Measurements from ENCODE around the gene CD3E. TPM values are rescaled to one million over a fixed set of nuclear protein-coding genes. Genes with fewer than 3 reads are reported as not detected.
A peak's percentile ranks its signal among the peaks of the same experiment; 100 is the strongest.

Gene CD3E
- total and polyA plus RNA-seq, 8 donors, result 0.23 to 2.1 (median 1.2) TPM

DNA sequence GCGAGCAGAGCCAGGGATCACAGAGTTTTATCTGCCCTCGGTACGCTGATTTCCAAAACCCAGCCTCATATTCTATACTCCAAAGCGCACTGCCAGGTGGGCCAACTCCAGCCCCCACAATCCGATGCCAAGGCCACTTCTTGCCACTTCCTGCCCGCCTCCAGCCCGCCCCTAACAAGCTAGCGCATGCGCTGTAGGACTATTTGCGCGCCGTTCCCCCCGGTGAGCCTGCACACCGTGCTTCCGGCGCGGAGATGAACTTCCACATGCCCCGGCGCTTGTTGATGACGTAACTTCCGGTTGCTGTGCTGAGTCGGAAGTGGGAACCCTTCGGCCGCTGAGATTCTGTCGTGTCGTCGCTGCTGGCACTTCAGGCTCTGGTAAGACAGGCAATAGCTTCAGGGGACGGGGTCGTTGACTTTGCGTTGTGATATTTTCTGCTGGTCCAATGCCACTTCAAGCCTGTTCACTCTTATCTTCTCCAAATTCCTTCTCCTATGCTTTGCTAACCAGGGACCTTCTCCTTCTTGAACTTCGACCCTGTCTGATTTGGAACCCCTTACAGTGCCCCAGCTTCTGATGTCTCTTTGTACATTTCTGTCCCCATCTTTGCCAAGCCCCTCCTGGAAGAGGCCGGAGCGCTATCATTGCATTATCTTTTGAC is 54.9 kb downstream of the CD3E start, which contains the start of gene UBE4A:
Gene UBE4A, plus strand, starts transcription at position 306 of the 664 bp plus-strand sequence. CDS start 5,481 bp downstream, outside the sequence.
- FAIRE-seq (no peak), DNase-seq (peak; percentile 94 to 99 (median 96)), ATAC-seq (peak; percentile 98 to 99 (median 98))
- Histone ChIP-seq H3K4me3 (peak within 1 kb of the TSS; percentile 52 to 82 (median 76)), H3K4me1 (peaks cover 0 to 3% (median 0%) of the 10 kb centered on the region in 3 donors), H3K27ac (peak within 1 kb of the TSS in 3 of 4 donors; percentile 23 to 37 (median 30)), H3K36me3 (no peaks in the 10 kb centered on the region), H3K27me3 (no peaks in the 10 kb centered on the region), H3K9me3 (no peaks in the 10 kb centered on the region)
- 1% methylated on average over 33 of the region's 33 CpGs for WGBS, 2 donors
- TF ChIP-seq CTCF (IDR thresholded peaks at IDR 0.05), result no peak
- intact Hi-C loops (cut with DNase I), result no loop called here

- no peaks in the 10 kb centered on the region for H3K9me3 ChIP-seq
- intact Hi-C loops (cut with DNase I), result loop anchor here in 1 of 3 donors (10.0 kb wide), 1 partner anchor 170 kb away; no protein-coding TSS in a partner anchor
- no peak for FAIRE-seq
- no peak for DNase-seq
- TF ChIP-seq CTCF (IDR thresholded peaks at IDR 0.05), result no peak
- ATAC-seq, result no peak
- H3K27ac ChIP-seq, result no peak overlapping the region
- no peaks in the 10 kb centered on the region for H3K27me3 ChIP-seq
- no peak overlapping the region for H3K4me3 ChIP-seq
- WGBS, 2 donors, result 71 to 77% methylated on average over 3 of the region's 3 CpGs
- peaks cover 0 to 17% (median 3%) of the 10 kb centered on the region in 3 donors for H3K4me1 ChIP-seq
- peaks cover 0 to 28% (median 5%) of the 10 kb centered on the region in 3 donors for H3K36me3 ChIP-seq
Observed at GRCh38 chr11:118364956-118365615, 60.6 kb downstream of the CD3E start.

Other genes with a start within 250 kb of the CD3E start
- gene TMPRSS4, start 227.7 kb upstream of the CD3E start, total RNA-seq, result 1 to 10 TPM in 1 of 6 donors, under 1 TPM in 3, not detected in 2; 0.39 to 2.2 (median 0.65) TPM
- gene TMPRSS4, start 227.7 kb upstream of the CD3E start, polyA plus RNA-seq, result under 1 TPM in 1 of 2 donors, not detected in 1; 0.15 TPM
- gene SMIM35, start 217.8 kb upstream of the CD3E start, total RNA-seq, result not detected
- gene SMIM35, start 217.8 kb upstream of the CD3E start, polyA plus RNA-seq, result under 1 TPM in 1 of 2 donors, not detected in 1; 0.02 TPM
- 1 to 10 TPM in 3 of 6 donors, under 1 TPM in 3; 0.69 to 2.3 (median 1.0) TPM for gene SCN4B, start 151.9 kb upstream of the CD3E start, total RNA-seq
- 1 to 10 TPM in 1 of 2 donors, under 1 TPM in 1; 0.61 to 2.9 TPM for gene SCN4B, start 151.9 kb upstream of the CD3E start, polyA plus RNA-seq
- gene SCN2B, start 128.1 kb upstream of the CD3E start, total RNA-seq, result under 1 TPM; 0.05 to 0.31 (median 0.06) TPM
- under 1 TPM; 0.04 to 0.05 TPM for gene SCN2B, start 128.1 kb upstream of the CD3E start, polyA plus RNA-seq
- gene JAML, start 79.7 kb upstream of the CD3E start, total RNA-seq, result 1 to 10 TPM in 4 of 6 donors, under 1 TPM in 2; 0.39 to 7.4 (median 1.8) TPM
- 1 to 10 TPM; 2.1 to 2.7 TPM for gene JAML, start 79.7 kb upstream of the CD3E start, polyA plus RNA-seq
- 1 to 10 TPM; 4.4 to 8.0 (median 5.6) TPM for gene MPZL3, start 52.4 kb upstream of the CD3E start, total RNA-seq
- 1 to 10 TPM; 3.8 to 5.3 TPM for gene MPZL3, start 52.4 kb upstream of the CD3E start, polyA plus RNA-seq
- gene MPZL2, start 40.4 kb upstream of the CD3E start, total RNA-seq, result 10 to 100 TPM in 4 of 6 donors, 1 to 10 TPM in 2; 6.0 to 20.7 (median 13.8) TPM
- gene MPZL2, start 40.4 kb upstream of the CD3E start, polyA plus RNA-seq, result 10 to 100 TPM in 1 of 2 donors, 1 to 10 TPM in 1; 8.1 to 15.6 TPM
- 1 to 10 TPM in 2 of 6 donors, under 1 TPM in 4; 0.23 to 2.4 (median 0.82) TPM for gene CD3D, start 38.0 kb downstream of the CD3E start, total RNA-seq
- gene CD3D, start 38.0 kb downstream of the CD3E start, polyA plus RNA-seq, result under 1 TPM; 0.14 to 0.80 TPM
- under 1 TPM; 0.08 to 0.92 (median 0.52) TPM for gene CD3G, start 39.6 kb downstream of the CD3E start, total RNA-seq
- under 1 TPM in 1 of 2 donors, not detected in 1; 0.04 TPM for gene CD3G, start 39.6 kb downstream of the CD3E start, polyA plus RNA-seq
- gene UBE4A, start 54.9 kb downstream of the CD3E start, total RNA-seq, result 10 to 100 TPM; 20.0 to 28.9 (median 21.8) TPM
- gene UBE4A, start 54.9 kb downstream of the CD3E start, polyA plus RNA-seq, result 10 to 100 TPM; 14.2 to 17.9 TPM
- gene ATP5MG, start 96.9 kb downstream of the CD3E start, total RNA-seq, result 10 to 100 TPM; 46.5 to 81.4 (median 74.3) TPM
- 100 to 1,000 TPM; 115 to 120 TPM for gene ATP5MG, start 96.9 kb downstream of the CD3E start, polyA plus RNA-seq
- 10 to 100 TPM; 31.1 to 46.3 (median 36.6) TPM for gene KMT2A, start 131.8 kb downstream of the CD3E start, total RNA-seq
- 10 to 100 TPM; 13.9 to 14.1 TPM for gene KMT2A, start 131.8 kb downstream of the CD3E start, polyA plus RNA-seq
- gene TTC36, start 222.7 kb downstream of the CD3E start, total RNA-seq, result under 1 TPM; 0.64 to 0.92 (median 0.77) TPM
- under 1 TPM in 1 of 2 donors, not detected in 1; 0.72 TPM for gene TTC36, start 222.7 kb downstream of the CD3E start, polyA plus RNA-seq
- gene TMEM25, start 226.5 kb downstream of the CD3E start, total RNA-seq, result 10 to 100 TPM; 12.2 to 18.6 (median 14.4) TPM
- gene TMEM25, start 226.5 kb downstream of the CD3E start, polyA plus RNA-seq, result 10 to 100 TPM; 17.4 to 24.9 TPM

All from pancreas (tissue), 10 donors.